ENCODE data around the gene FZD4.
"Not testable (repeated sequence)": the region's sequence is repeated elsewhere in the genome, so short reads cannot be mapped to it uniquely, and the experiment has no call there.

Gene FZD4

GRCh38 chr11:86938203-86938899 is 16.8 kb downstream of the FZD4 start:
- no peak for DNase-seq (ENCODE audit: low spot score)

- not testable (repeated sequence) for DNase-seq (ENCODE audit: low spot score)
Measured at GRCh38 chr11:86937193-86937806, 17.9 kb downstream of the FZD4 start.

- no peak for DNase-seq (ENCODE audit: low spot score)
Measured at GRCh38 chr11:86934926-86935579, 20.1 kb downstream of the FZD4 start.

GRCh38 chr11:86934582-86934900 is 20.7 kb downstream of the FZD4 start:
- DNase-seq (ENCODE audit: low spot score) = no peak

GRCh38 chr11:86933891-86934581 is 21.2 kb downstream of the FZD4 start:
- no peak for DNase-seq (ENCODE audit: low spot score)

- DNase-seq (ENCODE audit: low spot score) = no peak
Measured at GRCh38 chr11:86932924-86933875, 22.0 kb downstream of the FZD4 start.

- no peak for DNase-seq (ENCODE audit: low spot score)
Measured at GRCh38 chr11:86932259-86932585, 23.0 kb downstream of the FZD4 start.

- peak; percentile 20 for DNase-seq (ENCODE audit: low spot score)
Measured at GRCh38 chr11:86931548-86932258, 23.5 kb downstream of the FZD4 start.

GRCh38 chr11:86930957-86931547 is 24.1 kb downstream of the FZD4 start:
- DNase-seq (ENCODE audit: low spot score) = no peak

GRCh38 chr11:86926975-86927374 is 28.2 kb downstream of the FZD4 start:
- DNase-seq (ENCODE audit: low spot score) = no peak

- no peak for DNase-seq (ENCODE audit: low spot score)
Measured at GRCh38 chr11:86923999-86924766, 31.0 kb downstream of the FZD4 start.

- DNase-seq (ENCODE audit: low spot score) = no peak
Measured at GRCh38 chr11:86922225-86922624, 33.0 kb downstream of the FZD4 start.

- peak; percentile 62 for DNase-seq (ENCODE audit: low spot score)
Measured at GRCh38 chr11:86919557-86920210, 35.5 kb downstream of the FZD4 start.

- no peak for DNase-seq (ENCODE audit: low spot score)
Measured at GRCh38 chr11:86918973-86919372, 36.2 kb downstream of the FZD4 start.

- no peak for DNase-seq (ENCODE audit: low spot score)
Measured at GRCh38 chr11:86918496-86918895, 36.7 kb downstream of the FZD4 start.

GRCh38 chr11:86917589-86917988 is 37.6 kb downstream of the FZD4 start:
- peak; percentile 15 for DNase-seq (ENCODE audit: low spot score)

GRCh38 chr11:86916330-86916729 is 38.9 kb downstream of the FZD4 start:
- peak; percentile 76 for DNase-seq (ENCODE audit: low spot score)

GRCh38 chr11:86915850-86916249 is 39.3 kb downstream of the FZD4 start:
- DNase-seq (ENCODE audit: low spot score) = not testable (repeated sequence)

- peak; percentile 9 for DNase-seq (ENCODE audit: low spot score)
Measured at GRCh38 chr11:86914865-86915519, 40.2 kb downstream of the FZD4 start.
